ENCODE measurements around the gene SLC22A1.
"Not testable (repeated sequence)": the region's sequence is repeated elsewhere in the genome, so short reads cannot be mapped to it uniquely, and the experiment has no call there.

The SLC22A1 gene

GRCh38 chr6:160121981-160122380 lies 366 bp downstream of the SLC22A1 start:
- DNase-seq (ENCODE audit: low read depth in 1 of 2, low spot score in 1 of 2), result no peak

- no peak for DNase-seq (ENCODE audit: low read depth in 1 of 2, low spot score in 1 of 2)
Measured at GRCh38 chr6:160122744-160123143, 1.1 kb downstream of the SLC22A1 start.

DNA sequence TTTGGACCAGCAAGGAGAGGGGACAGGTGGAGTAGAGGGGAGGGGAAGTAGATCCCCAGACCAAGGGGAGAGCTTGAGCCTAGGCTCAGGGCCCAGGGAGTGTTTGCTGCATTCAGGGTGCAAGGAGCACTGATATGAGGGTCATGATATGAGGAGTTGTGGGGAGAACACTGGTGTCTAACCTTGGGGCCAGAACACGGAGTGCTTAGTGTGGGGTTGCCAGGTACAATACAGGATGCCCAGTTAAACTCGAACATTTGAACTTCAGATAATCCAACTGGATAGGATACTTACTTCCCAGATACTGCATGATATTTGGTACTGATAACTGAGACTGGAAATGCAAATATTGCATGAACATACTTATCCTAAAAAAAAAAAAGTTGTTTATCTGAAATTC lies 2.4 kb downstream of the SLC22A1 start:
- no peak for DNase-seq (ENCODE audit: low read depth in 1 of 2, low spot score in 1 of 2)

GRCh38 chr6:160124605-160125004 lies 3.0 kb downstream of the SLC22A1 start:
- no peak for DNase-seq (ENCODE audit: low read depth in 1 of 2, low spot score in 1 of 2)

GRCh38 chr6:160125105-160125504 lies 3.5 kb downstream of the SLC22A1 start:
- DNase-seq (ENCODE audit: low read depth in 1 of 2, low spot score in 1 of 2), result not testable (repeated sequence)

- DNase-seq (ENCODE audit: low read depth in 1 of 2, low spot score in 1 of 2), result no peak
Measured at GRCh38 chr6:160127270-160128124, 5.9 kb downstream of the SLC22A1 start.

- DNase-seq (ENCODE audit: low read depth in 1 of 2, low spot score in 1 of 2), result no peak
Measured at GRCh38 chr6:160128125-160128683, 6.6 kb downstream of the SLC22A1 start.

GRCh38 chr6:160128879-160129516 lies 7.4 kb downstream of the SLC22A1 start:
- DNase-seq (ENCODE audit: low read depth in 1 of 2, low spot score in 1 of 2), result no peak

GRCh38 chr6:160129881-160130615 lies 8.4 kb downstream of the SLC22A1 start:
- DNase-seq (ENCODE audit: low read depth in 1 of 2, low spot score in 1 of 2), result no peak

GRCh38 chr6:160130729-160131484 lies 9.3 kb downstream of the SLC22A1 start:
- DNase-seq (ENCODE audit: low read depth in 1 of 2, low spot score in 1 of 2), result no peak

DNA sequence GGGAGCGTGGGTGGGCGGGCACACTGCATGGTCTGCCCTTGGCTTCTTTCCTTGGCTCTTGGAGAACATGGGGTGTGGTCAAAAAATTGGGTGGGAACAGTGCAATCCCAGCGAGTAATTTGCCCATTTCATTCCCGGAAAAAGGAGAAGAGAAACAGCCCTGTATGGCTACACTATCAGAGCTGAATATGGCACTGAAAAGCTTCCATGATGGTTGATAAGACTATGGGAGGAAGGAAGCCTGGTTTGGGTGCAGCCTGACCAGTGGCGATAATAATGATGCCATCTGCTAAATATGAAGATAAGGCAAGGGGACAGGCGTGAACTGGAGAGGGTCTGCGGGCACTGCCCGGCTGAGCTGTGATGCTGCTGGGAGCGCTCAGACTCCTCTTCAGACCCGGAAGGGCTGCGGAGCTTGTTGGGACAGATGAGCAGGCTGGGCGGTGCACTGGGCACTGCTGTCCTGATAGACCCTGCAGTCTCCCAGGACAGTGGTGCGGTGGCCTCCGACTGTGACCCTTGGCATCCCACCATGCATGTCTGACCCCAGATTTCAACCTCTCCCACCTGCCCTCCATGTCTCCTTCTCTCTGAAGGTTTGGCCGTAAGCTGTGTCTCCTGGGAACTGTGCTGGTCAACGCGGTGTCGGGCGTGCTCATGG lies 10.2 kb downstream of the SLC22A1 start:
- no peak for DNase-seq (ENCODE audit: low read depth in 1 of 2, low spot score in 1 of 2)

- no peak for DNase-seq (ENCODE audit: low read depth in 1 of 2, low spot score in 1 of 2)
Measured at GRCh38 chr6:160132297-160132637, 10.7 kb downstream of the SLC22A1 start.

GRCh38 chr6:160132776-160133338 lies 11.2 kb downstream of the SLC22A1 start:
- DNase-seq (ENCODE audit: low read depth in 1 of 2, low spot score in 1 of 2), result no peak

DNA sequence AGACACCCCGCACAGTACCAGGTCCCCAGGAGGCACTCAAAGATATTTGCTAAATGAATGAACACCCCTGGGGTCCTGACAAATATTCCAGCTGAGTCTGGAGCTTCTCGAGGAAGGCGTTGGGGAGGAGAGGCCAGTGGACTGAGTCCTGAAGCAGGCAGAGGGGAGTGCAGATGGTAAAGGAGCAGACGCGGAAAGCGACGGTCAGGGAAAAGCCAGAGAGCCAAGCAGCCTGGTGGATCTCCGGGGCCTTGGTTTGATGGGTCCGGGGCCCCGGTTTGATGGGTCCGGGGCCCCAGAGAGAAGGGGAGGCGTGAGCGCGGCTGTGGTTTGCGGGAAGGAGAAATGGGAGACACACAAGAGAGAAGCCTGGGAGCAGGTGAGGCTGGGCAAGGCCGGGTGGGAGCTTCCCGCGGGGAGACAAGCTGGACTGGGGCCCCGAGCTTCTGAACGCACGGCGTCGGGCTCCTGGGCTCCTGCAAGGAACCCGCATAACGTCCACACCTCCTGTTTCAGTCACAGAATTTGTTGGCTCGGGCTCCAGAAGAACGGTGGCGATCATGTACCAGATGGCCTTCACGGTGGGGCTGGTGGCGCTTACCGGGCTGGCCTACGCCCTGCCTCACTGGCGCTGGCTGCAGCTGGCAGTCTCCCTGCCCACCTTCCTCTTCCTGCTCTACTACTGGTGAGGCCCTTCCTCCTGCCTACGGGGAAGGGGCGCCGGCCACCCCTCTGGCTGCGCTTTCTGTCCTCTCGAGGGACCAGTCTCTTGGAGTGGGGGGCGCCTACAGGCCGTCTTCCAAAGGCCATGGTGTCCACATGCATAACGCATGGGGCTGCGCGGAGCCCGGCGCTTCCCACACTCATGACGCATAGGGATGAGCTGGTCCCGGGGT lies 12.1 kb downstream of the SLC22A1 start:
- DNase-seq (ENCODE audit: low read depth in 1 of 2, low spot score in 1 of 2), result no peak

- DNase-seq (ENCODE audit: low read depth in 1 of 2, low spot score in 1 of 2), result not testable (repeated sequence)
Measured at GRCh38 chr6:160134337-160134751, 12.7 kb downstream of the SLC22A1 start.

- DNase-seq (ENCODE audit: low read depth in 1 of 2, low spot score in 1 of 2), result no peak
Measured at GRCh38 chr6:160134779-160135547, 13.3 kb downstream of the SLC22A1 start.

- DNase-seq (ENCODE audit: low read depth in 1 of 2, low spot score in 1 of 2), result no peak
Measured at GRCh38 chr6:160135907-160136655, 14.5 kb downstream of the SLC22A1 start.

All from activated CD4-positive, alpha-beta T cell treated with anti-CD3 and anti-CD28 coated beads, Interleukin-2, amount 50 U/mL, for 24 hours (primary cell).